ENCODE measurements around the gene SPTLC3. TPM values are rescaled to one million over a fixed set of nuclear protein-coding genes. Genes with fewer than 3 reads are reported as not detected.

The SPTLC3 gene
- total and polyA plus RNA-seq, 2 donors (not counting 1 experiment from before 2014, with no cell fraction given) = 4.0 TPM

DNA sequence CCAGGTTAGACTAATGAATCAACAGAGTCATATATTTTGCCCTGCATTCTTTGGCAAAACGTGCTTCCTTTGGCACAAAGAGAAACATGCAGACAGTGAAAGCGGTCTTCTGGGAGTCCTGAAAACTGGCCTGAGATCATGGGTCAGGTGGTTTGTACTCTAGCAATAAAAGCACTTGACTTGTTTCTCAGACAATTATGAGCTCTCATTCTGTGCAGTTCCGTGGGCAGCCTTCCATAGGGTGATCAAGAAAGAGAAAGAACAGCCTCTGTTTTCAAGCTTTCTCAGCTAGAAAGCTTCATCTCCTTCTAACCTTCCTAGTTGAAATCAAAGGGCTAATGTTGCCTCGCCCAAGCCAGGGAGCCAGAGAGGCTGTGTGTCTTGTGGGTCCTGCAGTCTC lies 149.6 kb downstream of the SPTLC3 start:
- no peak overlapping the region for H3K27ac ChIP-seq (ENCODE audit: insufficient read depth, low read length)
- no peaks in the 10 kb centered on the region for H3K27me3 ChIP-seq (ENCODE audit: control insufficient read depth, insufficient read depth, low read length)
- H4K20me1 ChIP-seq (ENCODE audit: control insufficient read depth, extremely low read depth, insufficient read depth, low read length) = no peaks in the 10 kb centered on the region
- H3K4me3 ChIP-seq (replicated peaks in 1 of 4; ENCODE audit: control extremely low read depth in 1 of 4, insufficient read depth in 1 of 4, low read depth in 3 of 4, low read length in 4 of 4) = no peak overlapping the region
- H3K4me1 ChIP-seq (ENCODE audit: control insufficient read depth, extremely low read depth, insufficient read depth, low read length) = no peaks in the 10 kb centered on the region
- H3K9me3 ChIP-seq (ENCODE audit: control insufficient read depth, insufficient read depth, low read depth, low read length) = no peaks in the 10 kb centered on the region
- H3K4me2 ChIP-seq (ENCODE audit: extremely low read depth, insufficient read depth, low read length) = no peak overlapping the region
- H3K79me2 ChIP-seq (ENCODE audit: control insufficient read depth, insufficient read depth, low read length) = no peaks in the 10 kb centered on the region
- H3K9ac ChIP-seq (ENCODE audit: insufficient read depth, low read length) = no peak overlapping the region
- TF ChIP-seq EZH2 (IDR thresholded peaks at IDR 0.05; ENCODE audit: low read length, missing control alignments) = no peak
- TF ChIP-seq CTCF (conservative IDR thresholded peaks at IDR 0.05 in 1 of 2, IDR thresholded peaks at IDR 0.05 in 1 of 2; ENCODE audit: low read depth in 1 of 2, low read length in 2 of 2) = no peak
- no peak overlapping the region for H2AFZ ChIP-seq (ENCODE audit: low read length)
- H3K36me3 ChIP-seq (ENCODE audit: control insufficient read depth, insufficient read depth, low read length) = no peaks in the 10 kb centered on the region
- DNase-seq (ENCODE audit: low read depth in 2 of 2) = no peak

DNA sequence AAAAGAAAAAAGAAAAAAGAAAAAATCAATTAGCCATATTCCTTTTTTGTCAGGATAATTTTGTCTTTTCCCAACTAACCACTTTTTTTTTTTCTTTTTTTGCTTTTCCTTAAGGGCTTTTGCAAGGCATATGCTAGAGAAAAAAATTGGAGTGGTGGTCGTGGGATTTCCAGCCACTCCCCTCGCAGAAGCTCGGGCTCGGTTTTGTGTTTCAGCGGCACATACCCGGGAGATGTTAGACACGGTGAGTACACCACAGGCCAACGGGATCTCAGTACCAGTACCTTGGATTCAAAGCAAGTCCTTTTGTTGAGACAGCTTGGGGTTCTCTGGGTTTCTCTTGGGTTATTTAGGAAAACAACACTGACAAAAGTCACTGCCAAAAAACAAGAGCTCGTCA lies 151.1 kb downstream of the SPTLC3 start:
- H3K36me3 ChIP-seq (ENCODE audit: control insufficient read depth, insufficient read depth, low read length) = no peaks in the 10 kb centered on the region
- no peaks in the 10 kb centered on the region for H3K9me3 ChIP-seq (ENCODE audit: control insufficient read depth, insufficient read depth, low read depth, low read length)
- no peaks in the 10 kb centered on the region for H3K79me2 ChIP-seq (ENCODE audit: control insufficient read depth, insufficient read depth, low read length)
- TF ChIP-seq CTCF (conservative IDR thresholded peaks at IDR 0.05 in 1 of 2, IDR thresholded peaks at IDR 0.05 in 1 of 2; ENCODE audit: low read depth in 1 of 2, low read length in 2 of 2) (no peak), EZH2 (IDR thresholded peaks at IDR 0.05; ENCODE audit: low read length, missing control alignments) (no peak)
- no peaks in the 10 kb centered on the region for H3K4me1 ChIP-seq (ENCODE audit: control insufficient read depth, extremely low read depth, insufficient read depth, low read length)
- no peak overlapping the region for H3K4me3 ChIP-seq (replicated peaks in 1 of 4; ENCODE audit: control extremely low read depth in 1 of 4, insufficient read depth in 1 of 4, low read depth in 3 of 4, low read length in 4 of 4)
- H3K4me2 ChIP-seq (ENCODE audit: extremely low read depth, insufficient read depth, low read length) = no peak overlapping the region
- no peak overlapping the region for H3K9ac ChIP-seq (ENCODE audit: insufficient read depth, low read length)
- no peak overlapping the region for H3K27ac ChIP-seq (ENCODE audit: insufficient read depth, low read length)
- H3K27me3 ChIP-seq (ENCODE audit: control insufficient read depth, insufficient read depth, low read length) = no peaks in the 10 kb centered on the region
- H4K20me1 ChIP-seq (ENCODE audit: control insufficient read depth, extremely low read depth, insufficient read depth, low read length) = no peaks in the 10 kb centered on the region
- no peak overlapping the region for H2AFZ ChIP-seq (ENCODE audit: low read length)
- DNase-seq (ENCODE audit: low read depth in 2 of 2) = no peak

DNA sequence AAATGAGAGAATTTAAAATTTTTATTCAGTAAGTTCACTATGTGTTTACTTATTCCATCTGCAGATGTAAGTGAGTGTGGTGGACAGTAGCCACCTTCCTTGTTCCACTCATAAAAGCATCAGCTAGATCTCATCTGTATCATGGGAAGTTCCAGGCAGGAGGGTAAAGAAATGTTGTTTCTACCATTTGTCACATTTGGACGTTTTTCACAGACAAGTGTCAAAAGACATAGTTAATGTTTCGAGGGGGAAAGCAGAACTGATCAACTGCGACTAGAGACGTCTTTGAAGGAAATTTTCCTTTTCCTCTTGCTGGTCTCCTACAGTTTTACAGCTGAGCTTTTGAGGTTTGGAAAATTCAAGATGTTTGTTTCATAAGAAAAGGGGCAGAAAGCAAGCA lies 156.4 kb downstream of the SPTLC3 start:
- Histone ChIP-seq H3K4me1 (ENCODE audit: control insufficient read depth, extremely low read depth, insufficient read depth, low read length) (no peaks in the 10 kb centered on the region), H3K36me3 (ENCODE audit: control insufficient read depth, insufficient read depth, low read length) (no peaks in the 10 kb centered on the region), H3K27me3 (ENCODE audit: control insufficient read depth, insufficient read depth, low read length) (no peaks in the 10 kb centered on the region), H3K79me2 (ENCODE audit: control insufficient read depth, insufficient read depth, low read length) (no peaks in the 10 kb centered on the region), H3K9ac (ENCODE audit: insufficient read depth, low read length) (no peak overlapping the region), H3K4me2 (ENCODE audit: extremely low read depth, insufficient read depth, low read length) (no peak overlapping the region), H2AFZ (ENCODE audit: low read length) (no peak overlapping the region), H3K27ac (ENCODE audit: insufficient read depth, low read length) (no peak overlapping the region), H3K9me3 (ENCODE audit: control insufficient read depth, insufficient read depth, low read depth, low read length) (no peaks in the 10 kb centered on the region), H3K4me3 (replicated peaks in 1 of 4; ENCODE audit: control extremely low read depth in 1 of 4, insufficient read depth in 1 of 4, low read depth in 3 of 4, low read length in 4 of 4) (no peak overlapping the region), H4K20me1 (ENCODE audit: control insufficient read depth, extremely low read depth, insufficient read depth, low read length) (no peaks in the 10 kb centered on the region)
- DNase-seq (ENCODE audit: low read depth in 2 of 2) = no peak
- TF ChIP-seq EZH2 (IDR thresholded peaks at IDR 0.05; ENCODE audit: low read length, missing control alignments) (no peak), CTCF (conservative IDR thresholded peaks at IDR 0.05 in 1 of 2, IDR thresholded peaks at IDR 0.05 in 1 of 2; ENCODE audit: low read depth in 1 of 2, low read length in 2 of 2) (no peak)

All from fibroblast of lung (primary cell).